Omental fat pad (tissue), 4 donors: ENCODE results near the gene CCNY. TPM values are rescaled to one million over a fixed set of nuclear protein-coding genes. Genes with fewer than 3 reads are reported as not detected.
"Not testable (repeated sequence)": the region's sequence is repeated elsewhere in the genome, so short reads cannot be mapped to it uniquely, and the experiment has no call there.

ENCODE experiments used
- ATAC-seq: fragments of 150-250 bp; one replicate; pipeline ENCODE4 v1.9.1; 2016; ENCODE audit warnings: mild to moderate bottlenecking, moderate library complexity; ENCODE audit not compliant: low FRiP score
- DNase-seq: peaks from one replicate; pipeline ENCODE4 v3.0.0-alpha.2; 2019; ENCODE audit warnings: low spot score
- CTCF ChIP-seq, 3 donors: fragments of 450-650 bp; IDR thresholded peaks; one replicate each; pipeline ENCODE4 v1.5.1; 2016 to 2017; ENCODE audit warnings: antibody characterized with exemption in 3 of 3, mild to moderate bottlenecking in 3 of 3, moderate library complexity in 2 of 3
- total RNA-seq, 4 donors: library from RNA; depleted of rRNA; stranded (reverse); fragments of >200 nt; gene quantifications; one replicate each; pipeline ENCODE4 v1.1.0, GENCODE V29; 2016

Gene CCNY
- total RNA-seq, 4 donors from 2014 or later, result 38.6 to 49.5 (median 47.2) TPM

DNA sequence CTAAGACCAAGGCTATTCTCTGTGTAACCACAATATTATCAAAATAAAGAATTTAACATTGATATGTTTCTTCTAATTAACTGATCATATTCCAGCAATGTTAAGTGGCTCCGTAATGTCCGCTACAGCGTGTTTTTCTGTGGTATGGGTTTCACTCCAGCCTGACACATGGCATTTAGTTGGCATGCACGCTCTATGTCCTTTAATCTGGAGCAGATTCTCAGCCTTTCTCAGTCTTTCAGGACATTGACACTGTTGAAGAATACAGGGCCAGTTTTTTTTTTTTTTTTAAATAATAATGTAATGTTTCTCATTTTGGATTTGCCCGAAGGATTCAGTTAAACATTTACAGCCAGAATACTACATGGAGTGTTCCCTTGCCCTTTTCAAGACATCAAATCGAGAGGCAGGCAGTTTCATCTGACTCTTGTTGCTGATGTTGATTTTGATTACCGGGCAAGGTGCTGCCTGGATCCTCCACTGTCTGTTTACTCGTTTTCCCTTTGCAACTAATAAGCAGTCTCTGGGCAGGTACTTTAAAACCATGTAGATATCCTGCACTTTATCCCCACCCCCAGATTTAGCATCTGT, 171.3 kb downstream of the CCNY start:
- ATAC-seq, result no peak
- no peak for DNase-seq
- TF ChIP-seq CTCF (IDR thresholded peaks at IDR 0.05), result no peak

- no peak for TF ChIP-seq CTCF (IDR thresholded peaks at IDR 0.05)
- ATAC-seq (no peak), DNase-seq (no peak)
Observed at GRCh38 chr10:35508647-35509046, 172.3 kb downstream of the CCNY start.

GRCh38 chr10:35510891-35511290, 174.6 kb downstream of the CCNY start:
- TF ChIP-seq CTCF (IDR thresholded peaks at IDR 0.05), result no peak
- no peak for DNase-seq
- ATAC-seq, result no peak

DNA sequence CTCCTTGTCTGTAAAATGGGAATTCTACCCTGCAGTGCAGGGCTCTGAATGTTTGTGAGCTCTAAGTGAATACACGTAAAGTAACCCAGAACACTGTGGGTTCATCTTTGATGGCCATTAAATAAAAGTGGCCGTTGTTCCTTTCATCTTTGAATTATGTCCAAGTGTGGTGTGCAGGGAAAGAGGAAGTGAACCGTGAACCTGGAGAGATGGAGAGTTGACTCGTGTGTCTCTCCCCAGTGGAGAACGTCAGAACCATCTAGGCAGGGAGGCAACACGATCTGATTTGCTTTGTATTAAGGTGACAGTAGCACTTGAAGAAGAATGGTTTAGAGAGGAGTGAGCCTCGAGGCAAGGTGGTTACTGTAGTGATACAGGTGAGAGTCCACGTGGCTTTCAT, 175.3 kb downstream of the CCNY start:
- no peak for DNase-seq
- TF ChIP-seq CTCF (IDR thresholded peaks at IDR 0.05), result no peak
- ATAC-seq, result no peak

GRCh38 chr10:35516102-35516670, 179.9 kb downstream of the CCNY start:
- ATAC-seq (no peak), DNase-seq (no peak)

GRCh38 chr10:35517431-35518181, 181.3 kb downstream of the CCNY start:
- no peak for DNase-seq
- no peak for TF ChIP-seq CTCF (IDR thresholded peaks at IDR 0.05)
- ATAC-seq, result peak; percentile 84

More at GRCh38 chr10:35516102-35516670, 179.9 kb downstream of the CCNY start:
- TF ChIP-seq CTCF (IDR thresholded peaks at IDR 0.05), result no peak

DNA sequence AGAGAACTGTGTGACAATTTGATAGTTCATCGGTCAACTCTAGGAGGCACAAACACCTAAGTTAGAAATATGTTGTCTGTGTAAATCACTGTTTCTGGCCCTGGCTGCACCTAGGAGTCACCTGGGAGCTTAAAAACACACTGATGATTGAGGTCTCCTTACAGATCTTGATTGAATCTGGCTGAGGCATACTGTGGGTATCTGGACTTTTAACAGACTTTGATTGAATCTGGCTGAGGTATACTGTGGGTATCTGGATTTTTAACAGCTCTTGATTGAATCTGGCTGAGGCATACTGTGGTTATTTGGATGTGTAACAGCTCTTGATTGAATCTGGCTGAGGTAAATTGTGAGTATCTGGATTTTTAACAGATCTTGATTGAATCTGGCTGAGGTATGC, 181.9 kb downstream of the CCNY start:
- DNase-seq, ATAC-seq: not testable (repeated sequence)
